Activated naive CD8-positive, alpha-beta T cell treated with anti-CD3 and anti-CD28 coated beads, Interleukin-2, amount 50 U/mL, for 16 hours (primary cell): ENCODE measurements around the gene FGB.
"Not testable (repeated sequence)": the region's sequence is repeated elsewhere in the genome, so short reads cannot be mapped to it uniquely, and the experiment has no call there.

Source experiments
- DNase-seq: peaks from one replicate; pipeline ENCODE4 v3.0.0-alpha.2; 2020; ENCODE audit warnings: low read depth, low spot score

The FGB gene

DNA sequence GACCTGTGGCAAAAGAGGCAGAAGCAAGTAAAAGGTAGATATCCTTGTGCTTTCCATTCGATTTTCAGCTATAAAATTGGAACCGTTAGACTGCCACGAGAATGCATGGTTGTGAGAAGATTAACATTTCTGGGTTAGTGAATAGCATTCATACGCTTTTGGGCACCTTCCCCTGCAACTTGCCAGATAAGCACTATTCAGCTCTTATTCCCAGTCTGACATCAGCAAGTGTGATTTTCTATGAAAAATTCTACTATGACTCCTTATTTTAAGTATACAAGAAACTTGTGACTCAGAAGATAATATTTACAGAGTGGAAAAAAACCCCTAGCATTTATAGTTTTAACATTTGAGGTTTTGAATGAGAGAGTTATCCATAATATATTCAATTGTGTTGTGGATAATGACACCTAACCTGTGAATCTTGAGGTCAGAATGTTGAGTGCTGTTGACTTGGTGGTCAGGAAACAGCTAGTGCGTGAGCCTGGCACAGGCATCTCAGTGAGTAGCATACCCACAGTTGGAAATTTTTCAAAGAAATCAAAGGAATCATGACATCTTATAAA lies 3.9 kb downstream of the FGB start:
- no peak for DNase-seq

DNA sequence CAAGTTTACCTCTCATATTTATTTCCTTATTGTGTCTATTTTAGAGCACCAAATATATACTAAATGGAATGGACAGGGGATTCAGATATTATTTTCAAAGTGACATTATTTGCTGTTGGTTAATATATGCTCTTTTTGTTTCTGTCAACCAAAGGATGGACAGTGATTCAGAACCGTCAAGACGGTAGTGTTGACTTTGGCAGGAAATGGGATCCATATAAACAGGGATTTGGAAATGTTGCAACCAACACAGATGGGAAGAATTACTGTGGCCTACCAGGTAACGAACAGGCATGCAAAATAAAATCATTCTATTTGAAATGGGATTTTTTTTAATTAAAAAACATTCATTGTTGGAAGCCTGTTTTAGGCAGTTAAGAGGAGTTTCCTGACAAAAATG lies 6.2 kb downstream of the FGB start:
- DNase-seq = no peak

DNA sequence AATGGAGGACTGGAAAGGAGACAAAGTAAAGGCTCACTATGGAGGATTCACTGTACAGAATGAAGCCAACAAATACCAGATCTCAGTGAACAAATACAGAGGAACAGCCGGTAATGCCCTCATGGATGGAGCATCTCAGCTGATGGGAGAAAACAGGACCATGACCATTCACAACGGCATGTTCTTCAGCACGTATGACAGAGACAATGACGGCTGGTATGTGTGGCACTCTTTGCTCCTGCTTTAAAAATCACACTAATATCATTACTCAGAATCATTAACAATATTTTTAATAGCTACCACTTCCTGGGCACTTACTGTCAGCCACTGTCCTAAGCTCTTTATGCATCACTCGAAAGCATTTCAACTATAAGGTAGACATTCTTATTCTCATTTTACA lies 6.8 kb downstream of the FGB start:
- no peak for DNase-seq

DNA sequence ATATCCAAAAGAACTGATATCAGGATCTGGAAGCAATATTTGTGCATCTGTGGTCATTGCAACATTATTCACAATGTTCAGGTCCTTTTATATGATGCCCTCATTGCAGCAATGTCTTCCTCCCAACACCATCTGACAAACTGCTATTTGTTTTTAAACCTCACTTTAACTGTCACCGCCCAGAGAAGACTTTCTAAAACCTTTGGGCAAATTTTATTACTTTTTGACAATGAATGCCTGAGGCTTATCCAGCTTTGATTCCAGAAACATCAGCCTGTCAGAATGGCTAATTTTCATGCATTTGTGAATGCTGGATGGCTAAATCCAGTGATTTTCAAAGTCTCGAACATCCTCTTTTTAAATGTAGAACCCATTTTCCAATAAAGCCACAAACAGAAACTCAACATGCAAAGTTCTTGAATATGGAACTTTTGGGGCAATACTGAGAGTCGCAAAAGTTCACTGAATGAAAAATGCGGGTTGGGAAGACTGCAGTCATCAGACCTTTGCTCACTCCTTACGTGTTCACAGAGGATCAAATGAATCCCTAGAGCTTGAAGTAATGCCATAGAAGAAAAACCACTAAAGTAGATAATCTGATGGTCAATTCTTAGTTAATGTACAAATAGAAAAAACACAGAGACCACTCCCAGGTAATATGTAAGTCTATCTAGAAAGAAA lies 10.5 kb downstream of the FGB start:
- DNase-seq = no peak

DNA sequence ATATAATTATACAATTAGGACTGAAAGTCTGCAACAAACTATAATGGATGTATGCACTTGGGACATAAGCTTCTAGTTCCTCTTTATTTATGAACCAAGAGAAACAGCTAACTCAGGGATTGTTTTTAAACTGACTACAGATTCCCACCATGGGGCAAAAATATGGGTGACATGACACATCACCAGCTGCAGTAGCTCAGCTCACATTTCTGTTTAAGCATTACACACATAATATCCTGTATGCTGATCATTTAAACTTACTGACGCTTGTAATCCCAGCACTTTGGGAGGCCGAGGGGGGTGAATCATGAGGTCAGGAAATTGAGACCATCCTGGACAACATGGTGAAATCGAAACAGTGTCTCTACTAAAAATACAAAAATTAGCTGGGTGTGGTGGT lies 11.5 kb downstream of the FGB start:
- DNase-seq = no peak

DNA sequence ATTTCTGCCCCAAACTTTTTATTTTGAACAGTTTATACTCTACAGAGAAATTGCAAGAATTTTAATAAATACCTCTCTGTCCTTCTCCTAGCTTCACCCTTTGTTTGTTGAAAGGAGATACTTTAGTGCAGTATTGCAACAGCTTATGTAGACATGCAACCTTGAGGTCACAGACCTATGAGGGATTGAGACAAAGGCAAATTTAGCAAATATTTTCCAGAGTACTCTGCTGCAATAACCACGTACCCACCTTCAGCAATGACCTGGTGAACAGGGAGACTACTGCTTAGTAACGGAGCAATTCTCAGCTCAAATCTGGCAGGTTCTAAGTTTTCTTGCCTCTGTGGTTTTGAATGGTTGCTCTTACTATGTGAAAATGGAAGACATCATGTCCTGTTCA lies 14.5 kb downstream of the FGB start:
- DNase-seq = no peak

DNA sequence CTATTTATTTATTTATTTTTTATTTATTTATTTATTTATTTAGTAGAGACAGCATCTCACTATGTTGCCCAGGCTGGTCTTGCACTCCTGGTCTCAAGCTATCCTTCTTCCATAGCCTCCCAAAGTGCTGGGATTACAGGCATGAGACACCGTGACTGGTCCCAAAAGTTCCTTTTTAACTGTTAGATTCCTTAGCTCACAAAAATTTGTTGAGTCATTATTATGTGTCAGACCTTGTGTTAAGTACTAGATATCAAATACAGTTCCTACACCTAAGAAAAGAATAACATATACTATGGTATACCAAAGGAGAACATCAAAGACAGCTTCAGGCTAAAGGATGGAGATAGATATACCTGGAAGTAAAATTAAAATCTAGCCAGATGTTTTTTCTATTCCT lies 16.1 kb downstream of the FGB start:
- DNase-seq = no peak

DNA sequence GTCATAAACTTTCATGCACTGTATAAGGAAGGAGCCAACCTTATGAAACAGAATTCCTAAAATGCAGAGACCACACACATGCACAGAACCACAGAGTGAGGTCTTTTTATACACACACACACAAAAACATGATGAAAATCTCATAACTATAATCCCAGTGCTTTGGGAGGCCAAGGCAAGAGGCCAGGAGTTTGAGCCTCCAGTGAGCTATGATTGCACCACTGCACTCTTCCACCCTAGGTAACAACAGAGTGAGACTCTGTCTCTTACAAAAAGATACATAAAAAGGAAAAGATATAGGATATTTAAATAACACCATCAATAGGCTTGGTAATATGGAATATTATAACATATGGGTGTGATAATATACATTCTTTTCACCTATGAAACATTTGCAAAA lies 17.1 kb downstream of the FGB start:
- DNase-seq = no peak

DNA sequence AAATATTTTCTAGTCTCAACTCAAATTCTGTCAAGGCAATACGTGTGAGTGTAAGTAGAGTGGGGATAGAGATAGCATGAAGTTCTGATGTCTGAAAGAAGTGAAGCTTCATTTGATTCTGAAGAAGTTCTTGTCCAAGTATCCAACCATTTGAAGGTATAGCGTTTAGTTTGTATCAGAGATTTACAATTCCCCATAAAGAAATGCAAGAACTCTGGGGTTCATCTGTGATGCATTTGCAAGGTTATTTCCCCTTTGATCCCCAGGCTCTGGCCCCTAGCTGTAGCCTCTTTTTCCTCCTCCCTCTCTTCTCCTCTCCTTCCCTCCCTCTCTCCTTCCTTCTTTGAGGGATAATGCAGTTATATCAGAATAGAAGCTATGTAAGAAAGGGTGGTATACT lies 19.9 kb downstream of the FGB start:
- no peak for DNase-seq

DNA sequence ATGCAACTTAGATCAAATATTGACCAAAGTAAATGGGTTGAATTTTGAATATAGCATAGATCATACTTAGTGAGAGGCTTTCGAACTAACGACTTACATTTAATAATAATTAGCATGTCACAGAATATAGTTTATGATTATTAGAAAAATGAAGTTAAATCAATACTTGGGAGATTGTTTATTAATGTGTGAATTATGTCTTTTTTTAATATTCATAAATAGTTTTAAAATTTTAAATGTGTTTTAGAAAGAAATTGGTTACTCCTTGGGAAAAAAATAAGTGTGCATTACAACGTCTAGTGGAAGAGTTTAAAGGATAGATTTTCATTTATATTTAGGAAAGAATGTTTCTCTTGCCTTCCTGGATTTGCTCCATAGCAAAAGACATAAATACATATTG lies 20.4 kb downstream of the FGB start:
- no peak for DNase-seq

DNA sequence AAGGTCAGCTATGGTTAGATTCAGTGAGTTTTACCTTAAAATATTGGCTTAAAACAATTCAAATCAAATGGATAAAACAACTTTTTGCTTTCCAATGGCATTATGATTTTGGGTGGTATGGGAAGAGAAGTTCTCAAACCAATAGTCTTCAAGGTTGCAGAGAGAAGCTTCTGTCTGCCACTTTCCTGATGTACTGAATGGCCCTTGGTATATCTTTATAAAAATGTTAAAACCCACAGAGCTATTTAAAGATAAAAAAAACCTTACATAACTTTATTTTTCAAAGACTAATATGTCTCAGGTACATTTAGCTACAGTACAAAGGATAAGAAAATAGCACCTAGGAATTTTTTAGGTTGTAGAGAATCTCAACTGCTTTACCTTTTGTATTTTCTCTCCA lies 20.9 kb downstream of the FGB start:
- DNase-seq = no peak

DNA sequence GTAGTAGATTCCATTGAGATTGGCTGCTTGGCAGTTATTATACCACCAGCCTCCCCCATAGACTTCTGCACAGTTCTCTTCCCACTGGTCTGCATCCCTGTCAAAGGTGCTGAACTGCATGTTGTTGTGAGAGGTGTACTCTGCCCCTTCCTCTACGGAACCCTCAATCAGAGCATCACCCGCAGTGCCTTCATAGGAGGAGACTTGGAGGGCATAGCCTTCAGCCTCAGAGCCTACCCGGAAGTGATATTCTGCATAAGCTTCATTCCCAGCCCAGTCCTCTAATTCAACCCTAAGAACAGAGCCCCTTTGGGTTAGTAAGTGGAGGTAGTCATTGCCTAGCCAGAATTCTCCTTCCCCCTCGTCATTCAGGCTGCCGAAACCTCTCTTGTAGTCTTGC lies 21.4 kb downstream of the FGB start:
- no peak for DNase-seq

DNA sequence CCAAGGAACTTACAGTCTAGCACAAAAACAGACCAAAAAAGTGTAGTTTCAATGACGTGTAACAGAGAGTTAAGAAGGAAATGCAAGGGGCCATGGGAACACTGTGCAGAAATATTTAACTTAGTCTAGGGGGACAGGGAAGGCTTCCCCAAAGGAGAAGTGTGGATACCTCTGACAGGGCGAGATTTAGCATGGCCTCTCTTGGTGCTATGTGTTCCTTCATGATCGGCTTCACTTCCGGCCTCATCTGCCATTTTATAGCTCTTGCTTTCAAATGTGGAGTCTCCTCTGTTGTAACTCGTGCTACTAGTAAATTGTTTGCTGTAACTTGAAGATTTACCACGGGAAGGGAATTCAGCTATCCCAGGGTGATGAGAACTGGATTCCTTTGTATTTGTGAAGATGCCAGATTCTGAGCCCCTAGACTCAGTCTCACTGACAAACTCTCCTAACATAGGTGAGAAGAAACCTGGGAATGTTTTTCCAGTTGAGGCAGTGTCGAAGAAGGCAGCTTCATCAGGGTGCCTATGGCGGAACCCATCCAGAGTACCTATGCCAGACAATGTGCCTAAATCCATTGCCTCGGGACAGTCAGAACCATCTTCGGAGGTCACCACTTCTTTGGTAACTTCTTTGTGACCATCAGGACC lies 22.7 kb downstream of the FGB start:
- no peak for DNase-seq

DNA sequence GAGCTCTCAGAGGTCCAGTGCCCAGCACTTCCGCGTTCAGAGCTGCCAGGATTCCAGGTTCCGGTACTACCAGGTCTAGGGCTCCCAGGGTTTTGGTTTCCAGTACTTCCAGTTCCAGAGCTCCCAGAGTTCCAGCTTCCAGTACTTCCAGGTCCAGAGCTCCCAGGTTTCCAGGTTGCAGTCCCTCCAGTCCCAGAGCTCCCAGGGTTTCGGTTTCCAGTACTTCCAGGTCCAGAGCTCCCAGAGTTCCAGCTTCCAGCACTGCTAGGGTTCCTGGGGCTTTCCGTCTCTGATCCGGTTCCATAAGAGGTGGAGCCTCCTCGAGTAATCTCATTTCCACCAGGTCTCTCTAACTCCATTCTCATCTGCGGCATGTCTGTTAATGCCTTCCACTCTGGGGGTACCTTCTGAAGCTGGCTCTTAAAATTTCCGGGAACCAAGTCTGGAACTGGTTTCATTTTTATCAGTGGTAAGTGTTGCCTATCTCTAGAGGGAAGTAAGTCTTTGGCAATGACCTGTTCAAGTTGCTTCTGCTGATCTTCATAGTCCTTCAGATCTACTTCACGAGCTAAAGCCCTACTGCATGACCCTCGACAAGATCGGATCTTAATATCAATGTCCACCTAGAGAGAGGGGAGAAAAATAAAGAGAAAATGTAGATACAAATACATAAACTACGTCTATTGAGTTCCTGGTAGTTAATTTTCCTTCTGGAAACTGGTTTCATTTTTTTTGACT lies 23.7 kb downstream of the FGB start:
- no peak for DNase-seq

DNA sequence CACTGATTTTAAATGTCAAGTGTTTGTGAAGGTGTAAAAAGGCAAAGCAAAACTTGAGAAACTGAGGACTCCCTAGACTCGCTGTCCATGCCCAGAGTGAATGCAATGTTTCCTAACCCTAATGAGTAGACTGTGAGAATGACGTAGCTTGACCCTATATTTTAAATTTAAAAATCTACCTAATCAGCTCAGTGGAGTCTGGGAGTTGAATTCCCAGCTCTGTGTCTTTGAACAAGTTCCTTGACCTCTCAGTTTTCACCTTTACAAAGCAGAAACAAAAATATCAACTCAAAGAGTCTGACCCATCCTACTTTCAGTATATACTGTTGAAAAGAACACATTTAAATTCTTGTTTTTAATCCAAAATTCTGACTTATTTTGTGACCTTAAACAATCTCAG lies 25.4 kb downstream of the FGB start:
- DNase-seq = no peak

DNA sequence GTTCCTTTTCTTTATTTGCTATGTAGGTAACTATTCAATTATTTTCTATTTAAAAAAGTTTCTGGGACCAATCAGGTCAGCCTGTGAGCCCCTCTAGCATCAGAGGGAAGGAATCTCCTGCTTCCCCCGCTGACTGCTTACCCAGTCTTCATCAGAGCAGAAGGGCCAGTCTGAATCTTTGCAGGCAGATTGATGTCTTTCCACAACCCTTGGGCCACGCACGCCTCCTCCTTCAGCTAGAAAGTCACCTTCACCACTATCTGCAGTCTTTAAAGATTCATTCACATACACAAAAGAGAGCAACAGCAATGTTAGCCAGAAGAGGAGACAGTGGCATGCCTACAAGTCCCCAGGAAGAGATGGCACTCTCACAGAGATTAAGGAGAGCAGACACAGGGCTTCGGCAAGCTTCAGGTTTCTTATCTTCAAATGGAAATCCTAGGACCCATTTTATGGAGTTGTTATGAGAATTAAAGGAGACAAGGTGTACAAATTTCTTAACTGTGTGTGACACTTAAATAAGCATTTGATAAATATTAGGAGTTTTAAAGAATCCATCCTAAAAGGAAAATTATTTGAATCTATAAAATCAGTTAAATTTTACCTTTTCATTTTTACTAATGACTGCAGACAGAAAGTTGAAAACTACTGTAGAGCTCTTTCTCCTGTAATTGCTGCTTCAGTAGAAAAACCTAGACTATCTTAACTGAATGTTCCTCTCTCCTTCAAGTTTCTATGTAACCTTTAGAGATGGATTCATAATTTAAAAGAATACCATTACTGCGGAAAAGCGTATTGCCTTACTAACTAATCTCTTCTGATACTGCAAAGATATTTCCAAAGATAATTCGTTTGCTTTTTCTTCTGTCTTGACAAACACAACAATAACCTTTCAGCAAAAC lies 26.7 kb downstream of the FGB start:
- DNase-seq = no peak

DNA sequence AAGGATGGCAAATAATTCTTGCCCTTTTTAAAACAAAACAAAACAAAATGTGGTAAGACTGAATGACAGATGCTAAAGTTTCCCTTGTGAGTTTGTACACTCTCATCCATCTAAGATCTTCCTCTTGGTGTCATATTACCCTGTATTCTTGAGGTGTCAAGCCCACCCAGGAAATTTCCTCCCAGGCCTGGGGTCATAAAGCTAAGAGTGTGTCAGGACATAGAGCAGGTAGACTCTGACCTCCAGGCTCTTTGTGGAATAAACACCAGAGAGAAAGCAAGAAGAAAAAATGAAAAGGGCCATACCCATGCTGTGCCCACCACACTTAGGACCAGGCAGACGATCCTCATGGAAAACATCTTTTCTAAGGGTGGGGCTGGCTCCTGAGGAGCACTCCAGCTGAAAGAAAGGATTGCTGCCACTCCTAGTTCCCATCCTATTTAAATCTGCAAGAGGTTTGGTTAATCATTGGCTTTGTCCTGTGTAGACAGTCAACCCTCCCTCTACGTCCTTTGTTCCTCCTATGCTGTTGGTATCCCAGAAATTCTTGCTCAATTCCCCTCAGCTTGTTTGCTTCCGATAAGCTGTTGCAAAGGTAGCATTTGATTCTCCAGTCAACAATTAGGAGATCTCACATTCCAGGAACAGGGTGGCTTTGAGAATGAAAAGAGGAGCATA lies 27.7 kb downstream of the FGB start, which contains the start of gene FGA:
FGA (minus strand) TSS at position 414 of the 678 bp plus-strand sequence; CDS start at position 359, 55 bp downstream.
- no peak for DNase-seq

DNA sequence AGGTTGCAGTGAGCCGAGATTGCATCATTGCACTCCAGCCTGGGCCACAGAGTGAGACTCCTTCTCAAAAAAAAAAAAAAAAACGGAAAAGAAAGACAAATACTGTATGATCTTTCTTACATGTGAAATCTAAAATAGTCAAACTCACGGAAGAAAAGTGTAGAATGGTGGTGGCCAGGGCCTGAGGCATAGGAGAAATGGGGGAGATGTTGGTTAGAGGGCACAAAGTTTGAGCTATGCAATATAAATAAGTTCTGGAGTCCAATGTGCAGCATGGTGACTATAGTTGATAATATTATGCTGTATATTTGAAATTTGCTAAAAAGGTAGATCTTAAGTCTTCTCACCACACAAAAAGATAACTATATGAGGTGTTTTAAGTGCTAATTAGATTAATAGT lies 29.1 kb downstream of the FGB start:
- no peak for DNase-seq

DNA sequence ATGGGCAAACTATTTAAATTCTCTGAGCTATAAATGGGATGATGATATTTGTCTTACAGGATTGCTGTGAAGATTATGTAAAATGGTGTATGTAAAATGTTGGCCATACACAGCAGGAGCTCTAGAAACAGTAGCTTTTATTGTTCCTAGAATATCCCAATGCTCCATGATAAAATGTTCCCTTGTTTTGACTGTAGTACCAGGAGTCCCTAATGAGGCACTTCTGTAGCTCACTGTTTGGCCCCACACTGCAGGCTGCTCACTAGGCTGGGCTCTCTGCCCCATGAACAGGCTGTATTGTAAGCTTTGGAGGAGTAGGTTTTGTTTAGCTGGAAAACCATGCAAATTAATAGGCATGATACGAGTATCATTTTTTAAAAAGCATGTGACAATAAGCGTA lies 31.1 kb downstream of the FGB start:
- DNase-seq = no peak

DNA sequence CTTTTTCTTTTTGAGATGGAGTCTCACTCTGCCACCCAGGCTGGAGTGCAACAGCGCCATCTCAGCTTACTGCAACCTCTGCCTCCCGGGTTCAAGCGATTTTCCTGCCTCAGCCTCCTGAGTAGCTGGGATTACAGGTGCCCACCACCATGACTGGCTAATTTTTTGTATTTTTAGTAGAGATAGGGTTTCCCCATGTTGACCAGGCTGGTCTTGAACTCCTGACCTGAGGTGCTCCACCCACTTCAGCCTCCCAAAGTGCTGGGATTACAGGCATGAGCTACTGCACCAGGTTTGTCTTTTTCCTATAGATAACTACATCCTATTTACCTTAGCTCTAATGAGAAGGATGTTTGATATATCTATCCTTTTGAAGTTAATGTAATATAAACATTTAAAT lies 31.5 kb downstream of the FGB start:
- not testable (repeated sequence) for DNase-seq

DNA sequence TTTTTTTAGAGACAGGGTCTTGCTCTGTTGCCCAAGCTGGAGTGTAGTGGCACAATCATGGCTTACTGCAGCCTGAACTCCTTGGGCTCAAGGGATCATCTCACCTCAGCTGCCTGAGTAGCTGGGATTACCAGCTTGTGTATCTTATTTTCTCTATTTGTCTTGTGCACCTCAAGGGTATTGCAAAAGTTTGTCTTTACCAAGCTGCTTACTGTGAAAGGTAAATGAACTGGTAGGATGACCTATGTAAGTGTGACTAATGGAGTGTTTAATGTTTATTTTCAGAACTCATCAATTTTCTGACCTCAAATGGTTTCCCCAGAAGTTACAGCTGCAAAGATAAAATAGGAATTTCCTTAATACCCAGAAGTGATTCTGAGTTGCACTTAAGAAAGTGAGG lies 33.0 kb downstream of the FGB start:
- DNase-seq = no peak
